NCI-H1436 (cell line): Measurements from ENCODE around the gene RAP1A.

Experiments used
- DNase-seq: peaks from one replicate; lab custom pipeline; 2025; lab: John Stamatoyannopoulos, UW

RAP1A gene

DNA sequence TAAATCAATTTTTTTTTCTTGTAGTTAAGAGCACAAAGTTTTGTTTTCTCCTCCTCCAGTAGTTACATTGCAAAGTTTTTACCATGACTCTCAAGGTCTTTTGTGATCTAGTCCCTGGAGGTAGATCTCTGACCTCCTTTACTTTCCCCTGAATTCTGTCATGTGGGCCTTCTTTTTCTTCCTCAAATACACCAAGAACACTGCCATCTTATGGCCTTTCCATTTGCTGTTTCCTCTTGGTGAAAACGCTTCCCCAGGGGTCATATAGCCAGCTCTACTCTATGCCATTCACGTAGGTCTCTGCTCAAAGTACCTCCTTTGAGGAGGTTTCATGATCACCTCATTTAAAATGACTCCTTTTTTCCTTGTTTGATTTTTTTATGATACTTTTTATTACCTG lies 138.8 kb downstream of the RAP1A start:
- DNase-seq: no peak

DNA sequence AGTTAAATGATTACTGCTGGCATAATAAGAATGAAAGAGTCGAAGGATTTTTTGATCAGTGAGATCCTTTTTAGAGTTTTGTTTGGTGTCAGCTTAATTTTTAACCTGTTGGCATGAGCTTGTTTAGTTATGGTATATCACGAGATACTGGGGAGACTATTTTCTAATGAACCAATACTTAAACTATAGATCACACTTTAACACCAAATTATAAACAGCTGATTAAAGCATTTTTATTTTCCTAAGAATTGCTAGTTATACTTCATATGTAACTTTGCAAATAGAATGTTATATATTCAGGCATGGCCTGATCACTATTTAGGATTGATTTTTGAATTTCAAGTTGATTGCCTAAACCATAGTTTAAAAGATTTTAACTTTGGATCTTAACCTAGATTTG lies 142.1 kb downstream of the RAP1A start:
- no peak for DNase-seq

DNA sequence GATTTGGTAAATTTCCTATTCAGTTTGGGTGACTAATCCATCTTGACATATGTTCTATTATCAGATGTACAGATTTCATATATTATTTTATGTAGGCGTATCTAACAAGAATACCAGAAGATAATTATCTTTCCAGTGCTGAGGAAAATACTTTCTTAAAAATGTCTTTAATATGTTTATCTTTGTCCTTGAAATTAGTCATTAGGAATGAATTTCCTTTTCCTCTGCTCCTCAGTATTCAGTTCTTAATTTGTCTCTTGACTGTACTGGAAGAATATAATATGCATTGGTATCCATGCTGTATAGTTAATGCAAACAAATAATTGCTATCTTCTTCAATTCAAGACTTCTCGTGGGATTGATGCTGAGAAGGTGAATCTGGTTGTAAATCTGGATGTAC lies 142.7 kb downstream of the RAP1A start:
- DNase-seq: no peak
